H9 (cell line): ENCODE measurements around the gene DOCK2. TPM values are rescaled to one million over a fixed set of nuclear protein-coding genes. Genes with fewer than 3 reads are reported as not detected.

Experiments used
- DNase-seq: peaks from one replicate; pipeline ENCODE4 v3.0.0-alpha.2; 2017
- H2AFZ ChIP-seq: one replicate; pipeline ENCODE4 v1.6.1; 2013; ENCODE audit warnings: mild to moderate bottlenecking, low read length, control low read depth, moderate library complexity
- H2AK5ac ChIP-seq: 2 replicates; pipeline ENCODE4 v1.6.1; 2013; ENCODE audit warnings: low read length, control low read depth, mixed read lengths; ENCODE audit not compliant: insufficient read length
- H2BK120ac ChIP-seq: one replicate; pipeline ENCODE4 v1.6.1; 2013; ENCODE audit warnings: low read depth, mild to moderate bottlenecking, low read length, control low read depth, inconsistent platforms; ENCODE audit not compliant: poor library complexity, severe bottlenecking
- H2BK12ac ChIP-seq: 2 replicates; pipeline ENCODE4 v1.6.1; 2013; ENCODE audit warnings: low read length, control low read depth, mixed read lengths, low read depth; ENCODE audit not compliant: insufficient read length
- H2BK15ac ChIP-seq: 2 replicates; pipeline ENCODE4 v1.6.1; 2013; ENCODE audit warnings: low read depth, low read length, control low read depth
- H2BK20ac ChIP-seq: one replicate; pipeline ENCODE4 v1.6.1; 2013; ENCODE audit warnings: low read depth, mild to moderate bottlenecking, low read length, control low read depth, inconsistent platforms; ENCODE audit not compliant: poor library complexity, severe bottlenecking
- H2BK5ac ChIP-seq: 2 replicates; pipeline ENCODE4 v1.6.1; 2013; ENCODE audit warnings: low read length, control low read depth, mixed read lengths; ENCODE audit not compliant: insufficient read length
- H3K14ac ChIP-seq: 2 replicates; pipeline ENCODE4 v1.6.1; 2013; ENCODE audit warnings: low read length, control low read depth; ENCODE audit not compliant: insufficient read depth
- H3K18ac ChIP-seq: 2 replicates; pipeline ENCODE4 v1.6.1; 2013; ENCODE audit warnings: low read depth, mild to moderate bottlenecking, mixed read lengths, low read length, control low read depth; ENCODE audit not compliant: insufficient read length
- H3K23ac ChIP-seq: 2 replicates; pipeline ENCODE4 v1.6.1; 2013; ENCODE audit warnings: low read length, control low read depth, mixed read lengths, low read depth; ENCODE audit not compliant: insufficient read length
- H3K23me2 ChIP-seq: 2 replicates; pipeline ENCODE4 v1.6.1; 2013; ENCODE audit warnings: low read depth, mild to moderate bottlenecking, mixed read lengths, low read length, control low read depth; ENCODE audit not compliant: insufficient read length, poor library complexity, severe bottlenecking
- H3K27ac ChIP-seq: 2 replicates; pipeline ENCODE4 v1.5.1; 2013; ENCODE audit warnings: low read length, control low read depth, mixed read lengths, low read depth; ENCODE audit not compliant: insufficient read length
- H3K27me3 ChIP-seq: 2 replicates; pipeline ENCODE4 v1.6.1; 2013; ENCODE audit warnings: low read length, control low read depth, inconsistent platforms; ENCODE audit not compliant: insufficient read depth
- H3K4ac ChIP-seq: 2 replicates; pipeline ENCODE4 v1.6.1; 2013; ENCODE audit warnings: low read depth, mild to moderate bottlenecking, control low read depth, inconsistent platforms, low read length, moderate library complexity
- H3K4me1 ChIP-seq: 2 replicates; pipeline ENCODE4 v1.6.1; 2013; ENCODE audit warnings: low read length, control low read depth, inconsistent platforms; ENCODE audit not compliant: insufficient read depth
- H3K4me2 ChIP-seq: 2 replicates; pipeline ENCODE4 v1.6.1; 2013; ENCODE audit warnings: low read length, control low read depth, mixed read lengths; ENCODE audit not compliant: insufficient read length, insufficient read depth
- H3K56ac ChIP-seq: 2 replicates; pipeline ENCODE4 v1.6.1; 2013; ENCODE audit warnings: low read depth, mild to moderate bottlenecking, mixed read lengths, low read length, control low read depth; ENCODE audit not compliant: insufficient read length
- H3K79me1 ChIP-seq: 2 replicates; pipeline ENCODE4 v1.6.1; 2013; ENCODE audit warnings: low read depth, mild to moderate bottlenecking, moderate library complexity, low read length, control low read depth, inconsistent platforms; ENCODE audit not compliant: insufficient read depth, poor library complexity, severe bottlenecking
- H3K79me2 ChIP-seq: 2 replicates; pipeline ENCODE4 v1.6.1; 2013; ENCODE audit warnings: low read length, control low read depth, inconsistent platforms; ENCODE audit not compliant: insufficient read depth
- H3K9ac ChIP-seq: 2 replicates; pipeline ENCODE4 v1.6.1; 2013; ENCODE audit warnings: low read length, control low read depth, mixed read lengths; ENCODE audit not compliant: insufficient read length; ENCODE audit errors: extremely low read depth
- H3K9me3 ChIP-seq: one replicate; pipeline ENCODE4 v1.6.1; 2013; ENCODE audit warnings: low read depth, low read length, inconsistent platforms; ENCODE audit not compliant: control insufficient read depth
- H3T11ph ChIP-seq: one replicate; pipeline ENCODE4 v1.6.1; 2013; ENCODE audit warnings: mild to moderate bottlenecking, low read length, control low read depth, inconsistent platforms
- H4K20me1 ChIP-seq: one replicate; pipeline ENCODE4 v1.6.1; 2013; ENCODE audit not compliant: control insufficient read depth, insufficient read length, insufficient read depth
- H4K5ac ChIP-seq: 2 replicates; pipeline ENCODE4 v1.6.1; 2013; ENCODE audit warnings: low read depth, mild to moderate bottlenecking, mixed read lengths, low read length, control low read depth; ENCODE audit not compliant: insufficient read length
- H4K8ac ChIP-seq: replicated peaks from 2 replicates; pipeline ENCODE4 v1.6.1; 2013; ENCODE audit warnings: low read length, control low read depth, mixed read lengths, low read depth; ENCODE audit not compliant: insufficient read length
- H4K91ac ChIP-seq: 2 replicates; pipeline ENCODE4 v1.6.1; 2013; ENCODE audit warnings: low read depth, mild to moderate bottlenecking, moderate library complexity, mixed read lengths, low read length, control low read depth; ENCODE audit not compliant: insufficient read length
- H3K27ac Mint-ChIP-seq, 3 experiments: 2 replicates in 2 of 3; 3 replicates in 1 of 3; pipeline ENCODE4 v1.8.0; 2020 to 2021; ENCODE audit warnings: mixed read lengths in 3 of 3, mild to moderate bottlenecking in 1 of 3, moderate library complexity in 1 of 3
- H3K27me3 Mint-ChIP-seq: 2 replicates; pipeline ENCODE4 v1.8.0; 2021; ENCODE audit warnings: low read depth, mild to moderate bottlenecking, moderate library complexity, mixed read lengths
- H3K36me3 Mint-ChIP-seq, 3 experiments: 2 replicates in 2 of 3; 3 replicates in 1 of 3; pipeline ENCODE4 v1.8.0; 2020 to 2021; ENCODE audit warnings: low read depth in 3 of 3, mixed read lengths in 3 of 3; ENCODE audit not compliant: insufficient read depth in 1 of 3
- H3K4me1 Mint-ChIP-seq, 2 experiments: 2 replicates each; pipeline ENCODE4 v1.8.0; 2020; ENCODE audit warnings: mixed read lengths in 2 of 2
- H3K4me3 Mint-ChIP-seq, 2 experiments: 2 replicates in 1 of 2; 3 replicates in 1 of 2; pipeline ENCODE4 v1.8.0; 2020 to 2021; ENCODE audit warnings: mild to moderate bottlenecking in 2 of 2, mixed read lengths in 2 of 2, moderate library complexity in 1 of 2
- H3K9me3 Mint-ChIP-seq, 2 experiments: 2 replicates in 1 of 2; 3 replicates in 1 of 2; pipeline ENCODE4 v1.8.0; 2020; ENCODE audit warnings: mild to moderate bottlenecking in 2 of 2, mixed read lengths in 2 of 2, moderate library complexity in 1 of 2
- CTCF ChIP-seq: fragments of 200-600 bp; sonication (generic); conservative IDR thresholded peaks from 3 replicates; pipeline ENCODE4 v1.8.0; 2021; ENCODE audit warnings: antibody characterized with exemption, mild to moderate bottlenecking
- WGBS: extraction: QIAGEN DNeasy Blood & Tissue Kit; methylation state at CpG from one replicate; pipeline ENCODE4 v1.1.7; 2013; ENCODE audit warnings: missing lambda C conversion rate, low lambda C conversion rate, mixed read lengths; ENCODE audit not compliant: insufficient read length; ENCODE audit errors: extremely low coverage; 5-methylcytosine and 5-hydroxymethylcytosine counted together
- total RNA-seq: library from RNA; stranded (reverse); gene quantifications from 2 replicates; pipeline ENCODE4 v1.2.1, GENCODE V29; 2021

Gene DOCK2
- total RNA-seq, 1 experiment from 2014 or later, result 7.8 TPM

DNA sequence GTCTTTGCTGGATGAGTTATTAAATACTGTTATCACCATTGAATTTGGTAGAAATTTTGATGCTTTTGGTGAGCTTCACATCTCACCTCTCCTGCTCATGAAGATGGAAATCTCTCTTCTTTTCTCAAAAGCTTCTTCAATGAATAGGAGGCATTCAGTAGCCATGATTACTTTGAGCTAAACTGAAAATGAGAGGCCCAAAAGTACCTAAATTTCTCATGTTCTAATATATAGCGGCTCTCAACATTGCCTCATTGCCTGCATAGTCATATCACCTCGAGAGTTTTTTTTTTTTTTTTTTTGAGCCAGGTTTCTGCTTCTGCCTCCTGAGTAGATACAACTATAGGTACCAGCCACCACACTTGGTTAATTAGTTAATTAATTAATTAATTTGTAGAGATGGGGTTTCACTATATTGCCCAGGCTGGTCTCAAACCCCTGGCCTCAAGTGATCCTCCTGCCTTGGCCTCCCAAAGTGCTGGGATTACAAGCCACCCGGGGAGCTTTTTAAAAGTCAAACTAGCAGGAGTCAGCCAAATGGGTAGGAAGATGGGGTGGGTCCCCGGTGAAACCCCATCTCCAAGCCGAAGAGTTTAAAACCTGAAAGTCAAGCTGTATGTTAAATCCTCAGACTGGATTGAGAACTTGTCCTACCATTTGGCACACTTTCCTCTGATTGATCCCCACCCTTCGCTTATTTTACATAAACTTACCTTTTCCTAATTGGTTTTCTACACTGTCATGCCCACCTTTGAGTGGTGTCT is 169.0 kb downstream of the DOCK2 start:
- no peak overlapping the region for H3K27ac ChIP-seq
- no peak overlapping the region for H3K9ac ChIP-seq
- no peak overlapping the region for H2BK12ac ChIP-seq
- no peak overlapping the region for H2BK120ac ChIP-seq
- no peak overlapping the region for H2AFZ ChIP-seq
- WGBS, result no CpG with 5 or more reads among the region's 6 CpGs
- no peaks in the 10 kb centered on the region for H3K36me3 Mint-ChIP-seq
- no peak overlapping the region for H3K4ac ChIP-seq
- H3K9me3 ChIP-seq, result no peaks in the 10 kb centered on the region
- no peak overlapping the region for H3K4me3 Mint-ChIP-seq
- peaks cover 13% of the 10 kb centered on the region for H3K27me3 Mint-ChIP-seq
- H3K27me3 ChIP-seq, result no peaks in the 10 kb centered on the region
- H3K9me3 Mint-ChIP-seq, result no peaks in the 10 kb centered on the region
- H3K14ac ChIP-seq, result no peak overlapping the region
- no peak overlapping the region for H3K23ac ChIP-seq
- no peak overlapping the region for H4K91ac ChIP-seq
- H3T11ph ChIP-seq, result no peak overlapping the region
- no peak overlapping the region for H3K56ac ChIP-seq
- TF ChIP-seq CTCF, result no peak
- H3K4me1 Mint-ChIP-seq, result peaks cover 35 to 40% of the 10 kb centered on the region in 2 experiments
- no peaks in the 10 kb centered on the region for H3K79me2 ChIP-seq
- DNase-seq, result no peak
- no peaks in the 10 kb centered on the region for H3K79me1 ChIP-seq
- no peak overlapping the region for H2BK5ac ChIP-seq
- H3K23me2 ChIP-seq, result no peaks in the 10 kb centered on the region
- H3K4me2 ChIP-seq, result no peak overlapping the region
- no peak overlapping the region for H2BK15ac ChIP-seq
- H2AK5ac ChIP-seq, result no peak overlapping the region
- no peaks in the 10 kb centered on the region for H4K20me1 ChIP-seq
- H4K8ac ChIP-seq, result no peak overlapping the region
- H3K4me1 ChIP-seq, result peaks cover 8% of the 10 kb centered on the region
- no peak overlapping the region for H3K27ac Mint-ChIP-seq
- no peak overlapping the region for H3K18ac ChIP-seq
- no peak overlapping the region for H2BK20ac ChIP-seq
- no peak overlapping the region for H4K5ac ChIP-seq
